GM23338 (cell line): Measurements from ENCODE around the gene ZNF219. TPM values are rescaled to one million over a fixed set of nuclear protein-coding genes. Genes with fewer than 3 reads are reported as not detected.

Source experiments
- ATAC-seq: fragments of 200-7000 bp; cut with Tn5 transposase; 3 replicates; pipeline ENCODE4 v1.9.1; 2020
- DNase-seq: peaks from one replicate; pipeline ENCODE4 v3.0.0-alpha.2; 2015; ENCODE audit warnings: low spot score
- H2AFZ ChIP-seq: fragments of 200-600 bp; sonication (generic); 2 replicates; pipeline ENCODE4 v1.8.0; 2016; ENCODE audit warnings: antibody characterized with exemption, mild to moderate bottlenecking, moderate library complexity
- H3F3A ChIP-seq: fragments of 200-600 bp; sonication (generic); replicated peaks from 2 replicates; pipeline ENCODE4 v1.8.0; 2017; ENCODE audit warnings: antibody characterized with exemption, mixed run types, low read depth
- H3K27ac ChIP-seq: fragments of 200-600 bp; sonication (generic); 2 replicates; pipeline ENCODE4 v1.6.1; 2016; ENCODE audit warnings: low read depth
- H3K27me3 ChIP-seq: fragments of 200-600 bp; sonication (generic); 2 replicates; pipeline ENCODE4 v1.8.0; 2016; ENCODE audit warnings: mild to moderate bottlenecking, mixed run types, moderate library complexity; ENCODE audit not compliant: insufficient read depth
- H3K36me3 ChIP-seq: fragments of 200-600 bp; sonication (generic); 2 replicates; pipeline ENCODE4 v1.8.0; 2016; ENCODE audit warnings: mild to moderate bottlenecking; ENCODE audit not compliant: insufficient read depth
- H3K4me1 ChIP-seq: fragments of 200-600 bp; sonication (generic); 2 replicates; pipeline ENCODE4 v1.8.0; 2016; ENCODE audit warnings: mild to moderate bottlenecking, moderate library complexity; ENCODE audit not compliant: insufficient read depth
- H3K4me2 ChIP-seq: fragments of 200-600 bp; sonication (generic); 2 replicates; pipeline ENCODE4 v1.7.1; 2017; ENCODE audit warnings: mixed run types
- H3K4me3 ChIP-seq: fragments of 200-600 bp; sonication (generic); 2 replicates; pipeline ENCODE4 v1.6.1; 2016; ENCODE audit warnings: mixed run types
- H3K79me2 ChIP-seq: fragments of 200-600 bp; sonication (generic); replicated peaks from 2 replicates; pipeline ENCODE4 v1.8.0; 2017; ENCODE audit warnings: mild to moderate bottlenecking; ENCODE audit not compliant: insufficient read depth
- H3K9me2 ChIP-seq: fragments of 200-600 bp; sonication (generic); 2 replicates; pipeline ENCODE4 v1.8.0; 2017; ENCODE audit not compliant: insufficient read depth
- H4K20me1 ChIP-seq: fragments of 200-600 bp; sonication (generic); replicated peaks from 2 replicates; pipeline ENCODE4 v1.8.0; 2017; ENCODE audit warnings: mild to moderate bottlenecking; ENCODE audit not compliant: insufficient read depth
- H3K27ac Mint-ChIP-seq: 2 replicates; pipeline ENCODE4 v1.8.0; 2020; ENCODE audit warnings: inconsistent platforms, mild to moderate bottlenecking, moderate library complexity, mixed read lengths
- H3K27me3 Mint-ChIP-seq: 3 replicates; pipeline ENCODE4 v1.8.0; 2022; ENCODE audit warnings: low read depth, mild to moderate bottlenecking, moderate library complexity, mixed read lengths, inconsistent platforms; ENCODE audit not compliant: insufficient read depth, poor library complexity
- H3K36me3 Mint-ChIP-seq: 3 replicates; pipeline ENCODE4 v1.8.0; 2021; ENCODE audit warnings: low read depth, mild to moderate bottlenecking, inconsistent platforms, moderate library complexity, mixed read lengths
- H3K4me1 Mint-ChIP-seq: 3 replicates; pipeline ENCODE4 v1.8.0; 2020; ENCODE audit warnings: mild to moderate bottlenecking, inconsistent platforms, mixed read lengths
- H3K4me3 Mint-ChIP-seq: 3 replicates; pipeline ENCODE4 v1.8.0; 2021; ENCODE audit warnings: moderate library complexity, mild to moderate bottlenecking, inconsistent platforms, mixed read lengths
- H3K9me3 Mint-ChIP-seq: 3 replicates; pipeline ENCODE4 v1.8.0; 2020; ENCODE audit warnings: moderate library complexity, mild to moderate bottlenecking, inconsistent platforms, mixed read lengths
- CREB1 ChIP-seq: fragments of 250-450 bp; sonication (Bioruptor Pico); IDR thresholded peaks from 2 replicates; pipeline ENCODE4 v1.5.0; 2020; ENCODE audit warnings: low read depth, mild to moderate bottlenecking, moderate library complexity
- EZH2 ChIP-seq: fragments of 200-600 bp; sonication (generic); IDR thresholded peaks from one replicate; pipeline ENCODE4 v1.8.0; 2017; ENCODE audit warnings: antibody characterized with exemption, mild to moderate bottlenecking, low read depth; ENCODE audit not compliant: unreplicated experiment
- POLR2AphosphoS5 ChIP-seq: IDR thresholded peaks from 2 replicates; pipeline ENCODE4 v1.6.1; 2016; ENCODE audit warnings: antibody characterized with exemption, low read depth
- REST ChIP-seq: IDR thresholded peaks from one replicate; pipeline ENCODE4 v1.6.1; 2018; ENCODE audit warnings: antibody characterized with exemption; ENCODE audit not compliant: unreplicated experiment
- STAT1 ChIP-seq: IDR thresholded peaks from one replicate; pipeline ENCODE4 v1.6.1; 2016; ENCODE audit warnings: antibody characterized with exemption; ENCODE audit not compliant: unreplicated experiment
- ZNF114 ChIP-seq: fragments of 250-450 bp; sonication (Bioruptor Pico); IDR thresholded peaks from 2 replicates; pipeline ENCODE4 v1.5.0; 2020; ENCODE audit warnings: mild to moderate bottlenecking, moderate library complexity
- ZNF331 ChIP-seq: fragments of 250-450 bp; sonication (Bioruptor Pico); IDR thresholded peaks from 2 replicates; pipeline ENCODE4 v1.5.0; 2020; ENCODE audit warnings: low read depth, mild to moderate bottlenecking, moderate library complexity
- polyA plus RNA-seq: library from polyadenylated mRNA; unstranded; fragments of >200 nt; fragmentation: Nextera tagmentation; extraction: Ambion mirVana; gene quantifications from 2 replicates; pipeline ENCODE4 v1.2.1, GENCODE V29; 2016
- total RNA-seq: library from RNA; depleted of rRNA; stranded (reverse); fragments of >200 nt; shearing (Covaris generic); gene quantifications from 2 replicates; pipeline ENCODE4 v1.2.3, GENCODE V29; 2014
- TF ChIP-seq, protein P1 (sequence below): fragments of 250-450 bp; sonication (Bioruptor Pico); IDR thresholded peaks from 2 replicates; pipeline ENCODE4 v1.5.0; 2020; ENCODE audit warnings: mild to moderate bottlenecking, moderate library complexity
- TF ChIP-seq, protein P2 (sequence below), 2 experiments: fragments of 200-600 bp in 1 of 2; sonication (generic) in 1 of 2; conservative IDR thresholded peaks; 2 replicates each; pipeline versions ENCODE4 v1.5.1 to v1.6.1; 2016 to 2017; ENCODE audit warnings: antibody characterized with exemption in 2 of 2, low read depth in 2 of 2, mild to moderate bottlenecking in 2 of 2, moderate library complexity in 1 of 2

Gene ZNF219
- total and polyA plus RNA-seq, 2 experiments from 2014 or later: 37.7 to 153 TPM

GRCh38 chr14:21043387-21043973, 55.0 kb downstream of the ZNF219 start (continued):
- TF ChIP-seq REST (no peak), STAT1 (no peak), ZNF331 (CRISPR knock-in tag) (no peak)

- no peaks in the 10 kb centered on the region for H4K20me1 ChIP-seq
- H3K27me3 Mint-ChIP-seq: peaks cover 10% of the 10 kb centered on the region
- no peak overlapping the region for H2AFZ ChIP-seq
- no peak overlapping the region for H3K4me3 ChIP-seq
- no peak overlapping the region for H3K27ac ChIP-seq
- no peaks in the 10 kb centered on the region; the same call in 2 of the 3 replicates for H3K36me3 Mint-ChIP-seq
- no peaks in the 10 kb centered on the region for H3K9me2 ChIP-seq
- H3K27ac Mint-ChIP-seq: no peak overlapping the region
- H3K79me2 ChIP-seq: no peaks in the 10 kb centered on the region
- H3K4me3 Mint-ChIP-seq: no peak overlapping the region
- H3K4me2 ChIP-seq: no peak overlapping the region
- ATAC-seq: no peak
- H3K4me1 ChIP-seq: peaks cover 10% of the 10 kb centered on the region
- no peaks in the 10 kb centered on the region for H3K27me3 ChIP-seq
- no peaks in the 10 kb centered on the region for H3F3A ChIP-seq
- peaks cover 26% of the 10 kb centered on the region for H3K4me1 Mint-ChIP-seq
- no peaks in the 10 kb centered on the region; the same call in 2 of the 3 replicates for H3K9me3 Mint-ChIP-seq
- no peaks in the 10 kb centered on the region for H3K36me3 ChIP-seq
- DNase-seq: no peak
- TF ChIP-seq EZH2 (no peak), STAT1 (no peak), POLR2AphosphoS5 (no peak), ZNF114 (CRISPR knock-in tag) (no peak), REST (no peak), CREB1 (CRISPR knock-in tag) (no peak)
- TF ChIP-seq, protein P1, sequence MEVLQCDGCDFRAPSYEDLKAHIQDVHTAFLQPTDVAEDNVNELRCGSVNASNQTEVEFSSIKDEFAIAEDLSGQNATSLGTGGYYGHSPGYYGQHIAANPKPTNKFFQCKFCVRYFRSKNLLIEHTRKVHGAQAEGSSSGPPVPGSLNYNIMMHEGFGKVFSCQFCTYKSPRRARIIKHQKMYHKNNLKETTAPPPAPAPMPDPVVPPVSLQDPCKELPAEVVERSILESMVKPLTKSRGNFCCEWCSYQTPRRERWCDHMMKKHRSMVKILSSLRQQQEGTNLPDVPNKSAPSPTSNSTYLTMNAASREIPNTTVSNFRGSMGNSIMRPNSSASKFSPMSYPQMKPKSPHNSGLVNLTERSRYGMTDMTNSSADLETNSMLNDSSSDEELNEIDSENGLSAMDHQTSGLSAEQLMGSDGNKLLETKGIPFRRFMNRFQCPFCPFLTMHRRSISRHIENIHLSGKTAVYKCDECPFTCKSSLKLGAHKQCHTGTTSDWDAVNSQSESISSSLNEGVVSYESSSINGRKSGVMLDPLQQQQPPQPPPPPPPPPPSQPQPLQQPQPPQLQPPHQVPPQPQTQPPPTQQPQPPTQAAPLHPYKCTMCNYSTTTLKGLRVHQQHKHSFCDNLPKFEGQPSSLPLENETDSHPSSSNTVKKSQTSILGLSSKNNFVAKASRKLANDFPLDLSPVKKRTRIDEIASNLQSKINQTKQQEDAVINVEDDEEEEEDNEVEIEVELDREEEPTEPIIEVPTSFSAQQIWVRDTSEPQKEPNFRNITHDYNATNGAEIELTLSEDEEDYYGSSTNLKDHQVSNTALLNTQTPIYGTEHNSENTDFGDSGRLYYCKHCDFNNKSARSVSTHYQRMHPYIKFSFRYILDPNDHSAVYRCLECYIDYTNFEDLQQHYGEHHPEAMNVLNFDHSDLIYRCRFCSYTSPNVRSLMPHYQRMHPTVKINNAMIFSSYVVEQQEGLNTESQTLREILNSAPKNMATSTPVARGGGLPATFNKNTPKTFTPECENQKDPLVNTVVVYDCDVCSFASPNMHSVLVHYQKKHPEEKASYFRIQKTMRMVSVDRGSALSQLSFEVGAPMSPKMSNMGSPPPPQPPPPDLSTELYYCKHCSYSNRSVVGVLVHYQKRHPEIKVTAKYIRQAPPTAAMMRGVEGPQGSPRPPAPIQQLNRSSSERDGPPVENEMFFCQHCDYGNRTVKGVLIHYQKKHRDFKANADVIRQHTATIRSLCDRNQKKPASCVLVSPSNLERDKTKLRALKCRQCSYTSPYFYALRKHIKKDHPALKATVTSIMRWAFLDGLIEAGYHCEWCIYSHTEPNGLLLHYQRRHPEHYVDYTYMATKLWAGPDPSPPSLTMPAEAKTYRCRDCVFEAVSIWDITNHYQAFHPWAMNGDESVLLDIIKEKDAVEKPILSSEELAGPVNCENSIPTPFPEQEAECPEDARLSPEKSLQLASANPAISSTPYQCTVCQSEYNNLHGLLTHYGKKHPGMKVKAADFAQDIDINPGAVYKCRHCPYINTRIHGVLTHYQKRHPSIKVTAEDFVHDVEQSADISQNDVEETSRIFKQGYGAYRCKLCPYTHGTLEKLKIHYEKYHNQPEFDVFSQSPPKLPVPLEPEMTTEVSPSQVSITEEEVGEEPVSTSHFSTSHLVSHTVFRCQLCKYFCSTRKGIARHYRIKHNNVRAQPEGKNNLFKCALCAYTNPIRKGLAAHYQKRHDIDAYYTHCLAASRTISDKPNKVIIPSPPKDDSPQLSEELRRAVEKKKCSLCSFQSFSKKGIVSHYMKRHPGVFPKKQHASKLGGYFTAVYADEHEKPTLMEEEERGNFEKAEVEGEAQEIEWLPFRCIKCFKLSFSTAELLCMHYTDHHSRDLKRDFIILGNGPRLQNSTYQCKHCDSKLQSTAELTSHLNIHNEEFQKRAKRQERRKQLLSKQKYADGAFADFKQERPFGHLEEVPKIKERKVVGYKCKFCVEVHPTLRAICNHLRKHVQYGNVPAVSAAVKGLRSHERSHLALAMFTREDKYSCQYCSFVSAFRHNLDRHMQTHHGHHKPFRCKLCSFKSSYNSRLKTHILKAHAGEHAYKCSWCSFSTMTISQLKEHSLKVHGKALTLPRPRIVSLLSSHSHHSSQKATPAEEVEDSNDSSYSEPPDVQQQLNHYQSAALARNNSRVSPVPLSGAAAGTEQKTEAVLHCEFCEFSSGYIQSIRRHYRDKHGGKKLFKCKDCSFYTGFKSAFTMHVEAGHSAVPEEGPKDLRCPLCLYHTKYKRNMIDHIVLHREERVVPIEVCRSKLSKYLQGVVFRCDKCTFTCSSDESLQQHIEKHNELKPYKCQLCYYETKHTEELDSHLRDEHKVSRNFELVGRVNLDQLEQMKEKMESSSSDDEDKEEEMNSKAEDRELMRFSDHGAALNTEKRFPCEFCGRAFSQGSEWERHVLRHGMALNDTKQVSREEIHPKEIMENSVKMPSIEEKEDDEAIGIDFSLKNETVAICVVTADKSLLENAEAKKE (CRISPR knock-in tag): no peak
- TF ChIP-seq, protein P2, sequence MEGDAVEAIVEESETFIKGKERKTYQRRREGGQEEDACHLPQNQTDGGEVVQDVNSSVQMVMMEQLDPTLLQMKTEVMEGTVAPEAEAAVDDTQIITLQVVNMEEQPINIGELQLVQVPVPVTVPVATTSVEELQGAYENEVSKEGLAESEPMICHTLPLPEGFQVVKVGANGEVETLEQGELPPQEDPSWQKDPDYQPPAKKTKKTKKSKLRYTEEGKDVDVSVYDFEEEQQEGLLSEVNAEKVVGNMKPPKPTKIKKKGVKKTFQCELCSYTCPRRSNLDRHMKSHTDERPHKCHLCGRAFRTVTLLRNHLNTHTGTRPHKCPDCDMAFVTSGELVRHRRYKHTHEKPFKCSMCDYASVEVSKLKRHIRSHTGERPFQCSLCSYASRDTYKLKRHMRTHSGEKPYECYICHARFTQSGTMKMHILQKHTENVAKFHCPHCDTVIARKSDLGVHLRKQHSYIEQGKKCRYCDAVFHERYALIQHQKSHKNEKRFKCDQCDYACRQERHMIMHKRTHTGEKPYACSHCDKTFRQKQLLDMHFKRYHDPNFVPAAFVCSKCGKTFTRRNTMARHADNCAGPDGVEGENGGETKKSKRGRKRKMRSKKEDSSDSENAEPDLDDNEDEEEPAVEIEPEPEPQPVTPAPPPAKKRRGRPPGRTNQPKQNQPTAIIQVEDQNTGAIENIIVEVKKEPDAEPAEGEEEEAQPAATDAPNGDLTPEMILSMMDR (conservative IDR thresholded peaks at IDR 0.05; ENCODE audit: low read depth in 2 of 2): no peak
Observed at GRCh38 chr14:21042918-21043317, 55.5 kb downstream of the ZNF219 start.
